GM21576 (cell line): ENCODE data around the gene DDX10.
"Not testable (repeated sequence)": the region's sequence is repeated elsewhere in the genome, so short reads cannot be mapped to it uniquely, and the experiment has no call there.

Experiments
- ATAC-seq: cut with Tn5 transposase; IDR thresholded peaks from one replicate; pipeline ENCODE4 v1.9.1; 2021; ENCODE audit warnings: mild to moderate bottlenecking, moderate library complexity; ENCODE audit not compliant: unreplicated experiment

DDX10 gene

GRCh38 chr11:108768370-108768769 is 103.5 kb downstream of the DDX10 start:
- ATAC-seq, result no peak

GRCh38 chr11:108768964-108769363 is 104.1 kb downstream of the DDX10 start:
- no peak for ATAC-seq

GRCh38 chr11:108774037-108774730 is 109.3 kb downstream of the DDX10 start:
- ATAC-seq, result no peak

- no peak for ATAC-seq
Measured at GRCh38 chr11:108775324-108775723, 110.5 kb downstream of the DDX10 start.

- ATAC-seq, result not testable (repeated sequence)
Measured at GRCh38 chr11:108779147-108779546, 114.3 kb downstream of the DDX10 start.

GRCh38 chr11:108780119-108780518 is 115.2 kb downstream of the DDX10 start:
- ATAC-seq, result no peak

GRCh38 chr11:108781946-108782345 is 117.1 kb downstream of the DDX10 start:
- ATAC-seq, result no peak

- ATAC-seq, result no peak
Measured at GRCh38 chr11:108786281-108786990, 121.6 kb downstream of the DDX10 start.

GRCh38 chr11:108787105-108787504 is 122.2 kb downstream of the DDX10 start:
- ATAC-seq, result no peak

- ATAC-seq, result no peak
Measured at GRCh38 chr11:108788565-108789199, 123.8 kb downstream of the DDX10 start.

- ATAC-seq, result no peak
Measured at GRCh38 chr11:108790501-108791299, 125.8 kb downstream of the DDX10 start.

- ATAC-seq, result no peak
Measured at GRCh38 chr11:108793138-108793537, 128.3 kb downstream of the DDX10 start.

- ATAC-seq, result no peak
Measured at GRCh38 chr11:108793611-108794010, 128.7 kb downstream of the DDX10 start.

GRCh38 chr11:108796551-108796950 is 131.7 kb downstream of the DDX10 start:
- ATAC-seq, result no peak

- no peak for ATAC-seq
Measured at GRCh38 chr11:108797578-108798100, 132.8 kb downstream of the DDX10 start.

- ATAC-seq, result no peak
Measured at GRCh38 chr11:108802492-108802891, 137.6 kb downstream of the DDX10 start.

GRCh38 chr11:108803776-108804175 is 138.9 kb downstream of the DDX10 start:
- ATAC-seq, result no peak

GRCh38 chr11:108804511-108804910 is 139.6 kb downstream of the DDX10 start:
- no peak for ATAC-seq

GRCh38 chr11:108805030-108805429 is 140.2 kb downstream of the DDX10 start:
- ATAC-seq, result no peak

- no peak for ATAC-seq
Measured at GRCh38 chr11:108807262-108807661, 142.4 kb downstream of the DDX10 start.

GRCh38 chr11:108813086-108813485 is 148.2 kb downstream of the DDX10 start:
- no peak for ATAC-seq
